GM04504 (cell line): Measurements from ENCODE around the gene SPATS2.
A peak's percentile ranks its signal among the peaks of the same experiment; 100 is the strongest.
"Not testable (repeated sequence)": the region's sequence is repeated elsewhere in the genome, so short reads cannot be mapped to it uniquely, and the experiment has no call there.

Experiments used
- DNase-seq: peaks from one replicate; pipeline ENCODE4 v3.0.0-alpha.2; 2012; ENCODE audit warnings: low read depth

SPATS2 gene

GRCh38 chr12:49518914-49519573 is 151.8 kb downstream of the SPATS2 start:
- DNase-seq: no peak

GRCh38 chr12:49519574-49519936 is 152.3 kb downstream of the SPATS2 start:
- no peak for DNase-seq

- DNase-seq: no peak
These were observed 154.1 kb downstream of the SPATS2 start for GRCh38 chr12:49521389-49521788.

- DNase-seq: no peak
These were observed 157.5 kb downstream of the SPATS2 start for GRCh38 chr12:49524660-49525324.

GRCh38 chr12:49525942-49526341 is 158.7 kb downstream of the SPATS2 start:
- DNase-seq: no peak

GRCh38 chr12:49527361-49528130 is 160.3 kb downstream of the SPATS2 start:
- no peak for DNase-seq

- no peak for DNase-seq
These were observed 162.2 kb downstream of the SPATS2 start for GRCh38 chr12:49529414-49529813.

- no peak for DNase-seq
These were observed 164.5 kb downstream of the SPATS2 start for GRCh38 chr12:49531745-49532144.

- DNase-seq: no peak
These were observed 166.1 kb downstream of the SPATS2 start for GRCh38 chr12:49533331-49533730.

GRCh38 chr12:49534122-49534521 is 166.9 kb downstream of the SPATS2 start:
- DNase-seq: not testable (repeated sequence)

- DNase-seq: no peak
These were observed 167.5 kb downstream of the SPATS2 start for GRCh38 chr12:49534731-49535278.

- DNase-seq: no peak
These were observed 168.8 kb downstream of the SPATS2 start for GRCh38 chr12:49535921-49536525.

GRCh38 chr12:49536526-49537071 is 169.3 kb downstream of the SPATS2 start:
- DNase-seq: no peak

- DNase-seq: no peak
These were observed 170.0 kb downstream of the SPATS2 start for GRCh38 chr12:49537231-49537751.

- no peak for DNase-seq
These were observed 170.7 kb downstream of the SPATS2 start for GRCh38 chr12:49537752-49538509.

- peak; percentile 23 for DNase-seq
These were observed 171.5 kb downstream of the SPATS2 start, which contains the start of gene KCNH3 for GRCh38 chr12:49538510-49539403. Gene KCNH3, plus strand, starts transcription at chr12:49539030. Its CDS starts 387 bp downstream, at chr12:49539417.

- DNase-seq: no peak
These were observed 172.4 kb downstream of the SPATS2 start for GRCh38 chr12:49539406-49540228.

GRCh38 chr12:49540229-49541139 is 173.2 kb downstream of the SPATS2 start:
- DNase-seq: no peak
